ENCODE results near the gene FOXO3.

The FOXO3 gene

DNA sequence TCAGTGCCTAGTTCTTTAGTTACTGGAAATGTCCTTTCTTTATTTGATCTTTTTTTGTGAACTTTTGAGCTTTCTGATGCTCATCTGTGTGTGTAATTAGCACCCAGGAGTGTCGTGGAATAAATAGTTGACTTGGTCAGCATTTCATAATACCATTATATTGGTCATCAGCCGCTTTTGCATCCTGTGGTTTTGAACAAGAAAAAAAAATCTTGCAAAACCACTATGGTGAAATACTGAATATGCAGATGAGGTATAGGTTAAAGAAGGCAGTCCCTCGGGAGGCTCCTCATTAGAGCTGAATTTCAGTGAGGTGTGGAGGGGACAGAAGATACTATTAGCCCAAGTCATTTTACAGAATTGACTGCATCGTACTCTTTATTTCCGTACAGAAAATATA, 90.1 kb downstream of the FOXO3 start:
- peak; percentile 77 to 84 for DNase-seq (ENCODE audit: low read depth in 2 of 2)
- TF ChIP-seq, protein P1, sequence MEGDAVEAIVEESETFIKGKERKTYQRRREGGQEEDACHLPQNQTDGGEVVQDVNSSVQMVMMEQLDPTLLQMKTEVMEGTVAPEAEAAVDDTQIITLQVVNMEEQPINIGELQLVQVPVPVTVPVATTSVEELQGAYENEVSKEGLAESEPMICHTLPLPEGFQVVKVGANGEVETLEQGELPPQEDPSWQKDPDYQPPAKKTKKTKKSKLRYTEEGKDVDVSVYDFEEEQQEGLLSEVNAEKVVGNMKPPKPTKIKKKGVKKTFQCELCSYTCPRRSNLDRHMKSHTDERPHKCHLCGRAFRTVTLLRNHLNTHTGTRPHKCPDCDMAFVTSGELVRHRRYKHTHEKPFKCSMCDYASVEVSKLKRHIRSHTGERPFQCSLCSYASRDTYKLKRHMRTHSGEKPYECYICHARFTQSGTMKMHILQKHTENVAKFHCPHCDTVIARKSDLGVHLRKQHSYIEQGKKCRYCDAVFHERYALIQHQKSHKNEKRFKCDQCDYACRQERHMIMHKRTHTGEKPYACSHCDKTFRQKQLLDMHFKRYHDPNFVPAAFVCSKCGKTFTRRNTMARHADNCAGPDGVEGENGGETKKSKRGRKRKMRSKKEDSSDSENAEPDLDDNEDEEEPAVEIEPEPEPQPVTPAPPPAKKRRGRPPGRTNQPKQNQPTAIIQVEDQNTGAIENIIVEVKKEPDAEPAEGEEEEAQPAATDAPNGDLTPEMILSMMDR (IDR thresholded peaks at IDR 0.05; ENCODE audit: low read depth, low read length), result no peak
- no peak overlapping the region for H3K4me3 ChIP-seq (replicated peaks in 1 of 2; ENCODE audit: low read depth in 2 of 2, low read length in 2 of 2)

DNA sequence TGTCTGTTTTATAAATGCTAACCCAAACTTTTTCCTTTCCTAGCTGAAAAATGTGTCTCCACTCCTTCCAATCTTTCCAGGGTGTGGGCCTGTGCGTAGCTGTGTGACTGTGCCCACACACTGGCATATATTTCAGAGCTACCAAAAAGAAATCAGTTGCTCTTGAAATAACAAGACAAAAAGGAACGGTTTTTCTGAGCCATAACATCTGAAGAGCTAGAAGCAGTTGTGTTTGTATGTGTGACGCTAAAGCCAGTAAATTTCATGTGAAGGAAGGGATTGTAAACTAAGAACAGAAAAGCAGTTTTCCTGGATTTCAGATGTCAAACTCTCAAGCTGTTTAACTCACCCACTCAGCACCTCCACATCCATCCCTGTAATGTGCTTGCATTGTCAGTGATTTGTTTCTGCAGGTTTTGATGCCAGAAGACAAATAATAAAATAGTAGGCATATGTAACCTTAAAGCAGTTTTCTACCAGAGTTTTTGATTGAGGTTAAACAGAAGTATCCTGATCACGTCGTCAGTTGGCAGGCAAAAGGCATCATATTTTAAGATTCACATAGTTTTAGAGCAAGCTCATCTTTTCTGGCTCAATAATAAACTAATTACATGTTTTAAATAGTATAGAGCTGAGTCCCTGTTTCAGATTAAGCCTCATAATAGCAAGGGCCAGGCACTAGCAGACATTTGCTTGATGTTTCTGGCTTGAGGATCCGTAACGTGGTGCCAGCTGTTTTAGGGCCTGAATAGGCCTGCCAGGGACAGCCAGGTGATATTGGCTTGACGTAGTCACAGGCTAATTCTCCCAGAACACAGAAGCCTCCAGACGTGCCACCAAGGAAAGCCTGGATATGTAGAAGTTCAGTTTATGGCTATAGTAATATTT, 90.9 kb downstream of the FOXO3 start:
- peak; percentile 87 to 88 for DNase-seq (ENCODE audit: low read depth in 2 of 2)
- no peak overlapping the region for H3K4me3 ChIP-seq (replicated peaks in 1 of 2; ENCODE audit: low read depth in 2 of 2, low read length in 2 of 2)
- TF ChIP-seq, protein P1 (IDR thresholded peaks at IDR 0.05; ENCODE audit: low read depth, low read length), result no peak

DNA sequence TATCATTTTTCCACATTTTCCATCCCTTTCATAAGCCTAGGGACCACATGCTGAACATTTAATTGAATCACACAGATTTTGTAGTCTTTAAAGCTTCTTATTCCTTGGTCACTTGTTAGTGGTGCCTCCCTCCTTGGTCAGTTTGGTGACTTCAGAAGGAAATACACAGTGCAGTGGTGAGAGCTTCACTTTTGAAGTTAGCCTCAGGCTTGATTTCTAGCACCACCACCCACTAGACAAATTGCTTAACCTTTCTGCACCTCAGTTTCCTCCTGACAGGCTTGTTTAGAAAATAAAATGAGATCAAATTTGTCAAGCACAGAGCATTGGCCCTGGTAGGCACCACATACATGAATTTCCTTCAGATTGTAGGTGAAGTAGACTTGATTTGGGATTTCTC, 91.7 kb downstream of the FOXO3 start:
- TF ChIP-seq, protein P1 (IDR thresholded peaks at IDR 0.05; ENCODE audit: low read depth, low read length), result no peak
- DNase-seq (ENCODE audit: low read depth in 2 of 2), result no peak
- no peak overlapping the region for H3K4me3 ChIP-seq (replicated peaks in 1 of 2; ENCODE audit: low read depth in 2 of 2, low read length in 2 of 2)

DNA sequence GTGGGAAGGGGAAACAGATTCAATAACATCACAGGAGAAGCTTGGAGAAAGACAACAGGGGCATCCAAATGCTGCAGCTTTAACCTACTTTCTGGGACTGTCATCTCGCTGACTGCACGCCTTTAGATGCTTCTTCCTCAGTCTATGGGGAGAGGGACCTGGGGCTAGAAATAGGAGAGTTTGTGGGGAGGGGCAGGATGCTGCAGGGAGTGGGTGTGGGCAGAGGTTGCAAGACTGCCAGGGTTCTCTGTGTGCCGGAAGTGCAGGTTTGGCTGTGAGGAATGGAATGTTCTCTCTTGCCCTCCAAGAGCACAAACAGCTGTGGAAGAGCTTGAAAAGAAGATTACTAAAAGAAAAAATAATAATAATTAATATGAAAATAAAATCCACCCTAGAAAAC, 93.2 kb downstream of the FOXO3 start:
- DNase-seq (ENCODE audit: low read depth in 2 of 2), result peak; percentile 74 to 88
- TF ChIP-seq, protein P1 (IDR thresholded peaks at IDR 0.05; ENCODE audit: low read depth, low read length), result no peak
- H3K4me3 ChIP-seq (replicated peaks in 1 of 2; ENCODE audit: low read depth in 2 of 2, low read length in 2 of 2), result no peak overlapping the region

GRCh38 chr6:108654465-108655106, 93.9 kb downstream of the FOXO3 start:
- H3K4me3 ChIP-seq (replicated peaks in 1 of 2; ENCODE audit: low read depth in 2 of 2, low read length in 2 of 2), result no peak overlapping the region
- TF ChIP-seq, protein P1 (IDR thresholded peaks at IDR 0.05; ENCODE audit: low read depth, low read length), result no peak
- DNase-seq (ENCODE audit: low read depth in 2 of 2), result peak in 1 of 2 donors; percentile 69

DNA sequence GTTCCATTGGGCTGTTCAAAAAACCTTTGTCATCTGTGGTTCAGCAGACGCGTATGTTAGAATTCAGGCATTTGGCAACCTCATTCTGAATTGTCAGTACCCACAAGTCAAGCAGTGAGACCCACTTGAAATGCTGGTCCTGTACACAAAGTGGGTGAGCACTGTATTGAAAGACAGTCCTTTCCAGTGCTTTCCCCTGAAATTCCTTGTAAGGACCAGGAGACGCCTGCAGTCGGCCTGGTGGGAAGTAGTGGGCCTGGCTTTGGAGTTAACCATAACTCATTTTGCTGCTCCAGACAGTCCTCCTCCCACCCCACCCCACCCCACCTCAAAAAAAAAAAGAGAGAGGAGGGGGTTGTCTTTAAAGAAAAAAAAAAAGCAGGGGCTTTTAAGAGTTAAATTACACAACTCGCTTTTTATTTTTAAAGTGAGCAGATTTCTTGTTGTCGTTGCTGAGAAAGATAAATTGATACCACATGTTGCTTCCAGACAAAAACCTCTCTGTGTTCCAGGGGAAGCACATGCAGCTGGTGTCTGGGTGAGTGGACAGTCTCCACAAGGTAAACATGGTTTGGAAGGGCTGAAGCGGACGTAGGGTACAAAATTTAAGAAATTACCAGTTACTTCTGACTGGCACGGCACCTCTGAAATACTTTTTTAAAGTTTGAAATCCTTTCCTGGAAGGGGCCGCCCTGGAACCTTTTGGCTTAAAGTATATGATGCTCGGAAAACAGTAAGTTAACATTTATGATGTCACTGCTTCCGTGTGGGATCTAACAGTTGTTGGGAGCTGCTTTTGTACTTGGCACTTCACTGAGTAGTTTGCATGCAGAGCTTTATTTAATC, 95.3 kb downstream of the FOXO3 start:
- TF ChIP-seq, protein P1 (IDR thresholded peaks at IDR 0.05; ENCODE audit: low read depth, low read length), result no peak
- DNase-seq (ENCODE audit: low read depth in 2 of 2), result peak; percentile 77 to 95
- peak overlapping the region in 1 of 2 donors; percentile 20 for H3K4me3 ChIP-seq (replicated peaks in 1 of 2; ENCODE audit: low read depth in 2 of 2, low read length in 2 of 2)

Measured in cardiac fibroblast (primary cell).